K562 (cell line): ENCODE data around the gene BTBD18. TPM values are rescaled to one million over a fixed set of nuclear protein-coding genes. Genes with fewer than 3 reads are reported as not detected.

ENCODE experiments used
- AFF4 ChIP-seq: sonication (generic); formaldehyde crosslinking; IDR thresholded peaks from 2 replicates; pipeline ENCODE4 v1.8.0; 2023; ENCODE audit warnings: mild to moderate bottlenecking, missing genetic modification reagents
- CHCHD3 ChIP-seq: fragments of 250-450 bp; sonication (Bioruptor Pico); IDR thresholded peaks from 2 replicates; pipeline ENCODE4 v2.1.2; 2022; ENCODE audit warnings: mild to moderate bottlenecking
- CLOCK ChIP-seq: fragments of 250-450 bp; sonication (Bioruptor Pico); IDR thresholded peaks from 2 replicates; pipeline ENCODE4 v1.4.0; 2020; ENCODE audit warnings: mild to moderate bottlenecking, moderate library complexity, borderline replicate concordance
- FOXP1 ChIP-seq: sonication (generic); formaldehyde crosslinking; IDR thresholded peaks from 2 replicates; pipeline ENCODE4 v1.8.0; 2022; ENCODE audit warnings: mild to moderate bottlenecking, missing genetic modification reagents
- FUS ChIP-seq: fragments of 200-400 bp; formaldehyde crosslinking; optimal IDR thresholded peaks from 2 replicates; pipeline ENCODE3; 2017; ENCODE audit warnings: low read depth, low read length
- HIVEP1 ChIP-seq: fragments of 250-450 bp; sonication (Bioruptor Pico); IDR thresholded peaks from 2 replicates; pipeline ENCODE4 v1.4.0; 2020; ENCODE audit warnings: mild to moderate bottlenecking
- HOMEZ ChIP-seq: fragments of 250-450 bp; sonication (Bioruptor Pico); IDR thresholded peaks from 2 replicates; pipeline ENCODE4 v1.4.0; 2020; ENCODE audit warnings: mild to moderate bottlenecking, moderate library complexity
- KLF10 ChIP-seq: fragments of 250-450 bp; sonication (Bioruptor Pico); IDR thresholded peaks from 2 replicates; pipeline ENCODE4 v1.6.1; 2021; ENCODE audit warnings: matching md5 sums
- MTA1 ChIP-seq: fragments of 450-650 bp; IDR thresholded peaks from 2 replicates; pipeline ENCODE4 v1.6.1; 2017; ENCODE audit warnings: borderline replicate concordance
- POLR3A ChIP-seq: IDR thresholded peaks from 2 replicates; pipeline ENCODE4 v1.6.1; 2011; ENCODE audit warnings: borderline replicate concordance, mild to moderate bottlenecking, moderate library complexity; ENCODE audit not compliant: insufficient read length, insufficient read depth; ENCODE audit errors: extremely low read depth
- SMAD1 ChIP-seq: fragments of 150-350 bp; IDR thresholded peaks from 2 replicates; pipeline ENCODE4 v1.6.1; 2014; ENCODE audit warnings: low read length, low read depth; ENCODE audit not compliant: partially characterized antibody
- SMARCA4 ChIP-seq: fragments of 450-650 bp; IDR thresholded peaks from 2 replicates; pipeline ENCODE4 v1.6.1; 2016
- ZBTB26 ChIP-seq: fragments of 450-650 bp; formaldehyde crosslinking; IDR thresholded peaks from 2 replicates; pipeline ENCODE4 v1.4.0; 2022; ENCODE audit warnings: missing genetic modification characterization
- ZC3H4 ChIP-seq: sonication (generic); formaldehyde crosslinking; IDR thresholded peaks from 2 replicates; pipeline ENCODE4 v1.9.0; 2021; ENCODE audit warnings: missing genetic modification reagents, borderline replicate concordance
- ZNF263 ChIP-seq: sonication (generic); formaldehyde crosslinking; IDR thresholded peaks from 2 replicates; pipeline ENCODE4 v1.8.0; 2022; ENCODE audit warnings: mild to moderate bottlenecking, missing genetic modification reagents, borderline replicate concordance
- ZNF274 ChIP-seq: IDR thresholded peaks from 2 replicates; pipeline ENCODE4 v1.6.1; 2011; ENCODE audit warnings: low read depth, mild to moderate bottlenecking, low read length, moderate library complexity, borderline replicate concordance
- polyA plus RNA-seq, 8 experiments: library from polyadenylated mRNA; depleted of rRNA in 4 of 8; stranded (reverse) in 5 of 8; unstranded in 3 of 8; fragments of >200 nt; fragmentation: Nextera tagmentation in 2 of 8; fragmentation: Illumina TruSeq in 1 of 8; extraction: Ambion mirVana in 2 of 8; extraction: Trizol in 1 of 8; gene quantifications; 2 replicates each; pipeline versions ENCODE4 v1.2.1 to v1.2.3, GENCODE V29; 2011 to 2014; ENCODE audit warnings: inconsistent platforms in 1 of 8, missing spikeins in 1 of 8
- total RNA-seq, 7 experiments: library from RNA; depleted of rRNA in 6 of 7; stranded (reverse); fragments of >200 nt in 6 of 7; fragmentation: Illumina TruSeq in 2 of 7; extraction: Trizol in 2 of 7; gene quantifications; 2 replicates each; pipeline versions ENCODE4 v1.2.1 to v1.2.3, GENCODE V29; 2011 to 2021; ENCODE audit warnings: low replicate concordance in 1 of 7
- TF ChIP-seq, protein P1 (sequence below): sonication (generic); formaldehyde crosslinking; IDR thresholded peaks from 2 replicates; pipeline ENCODE4 v1.8.0; 2022; ENCODE audit warnings: missing genetic modification reagents, mild to moderate bottlenecking, moderate library complexity, borderline replicate concordance

BTBD18 gene
- total and polyA plus RNA-seq, 9 of the 15 experiments (the other 6 are each of a cell fraction or from before 2014, with no cell fraction given) = 0.06 TPM; not detected in 8

DNA sequence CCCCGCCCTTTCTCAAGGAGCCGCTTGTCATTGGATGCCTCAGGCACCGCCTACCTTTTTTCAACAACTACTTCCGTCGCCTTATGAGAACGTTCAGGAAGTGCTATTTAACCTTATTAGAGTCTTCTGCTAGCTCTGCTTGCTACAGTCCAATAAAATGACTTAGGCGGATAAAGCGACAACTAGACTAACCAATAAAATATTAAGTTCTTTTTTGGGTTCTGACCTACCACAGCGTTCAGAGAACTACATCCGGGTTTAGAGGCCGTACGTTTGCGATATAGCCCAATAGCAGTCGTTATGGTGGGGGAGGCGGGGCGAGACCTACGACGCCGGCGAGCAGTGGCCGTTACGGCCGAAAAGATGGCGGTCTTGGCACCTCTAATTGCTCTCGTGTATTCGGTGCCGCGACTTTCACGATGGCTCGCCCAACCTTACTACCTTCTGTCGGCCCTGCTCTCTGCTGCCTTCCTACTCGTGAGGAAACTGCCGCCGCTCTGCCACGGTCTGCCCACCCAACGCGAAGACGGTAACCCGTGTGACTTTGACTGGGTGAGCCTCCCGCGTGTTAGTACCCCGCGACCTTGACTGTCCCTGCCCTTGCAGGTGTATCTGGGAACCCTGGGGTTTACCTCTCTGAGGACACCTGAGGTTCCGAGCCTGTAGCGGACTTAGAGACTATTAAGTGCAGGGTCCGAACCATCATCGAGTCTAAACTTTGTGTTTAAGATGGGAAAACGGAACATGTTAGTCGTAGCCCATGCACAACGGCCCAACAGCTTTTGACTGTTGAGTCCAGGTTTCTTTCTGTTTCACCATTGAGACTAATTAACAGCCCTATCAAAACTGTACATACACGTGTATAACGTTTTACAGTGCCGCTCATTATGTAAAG lies 39.1 kb downstream of the BTBD18 start, which contains the start of gene TMX2 (continued):
- TF ChIP-seq, protein P1, sequence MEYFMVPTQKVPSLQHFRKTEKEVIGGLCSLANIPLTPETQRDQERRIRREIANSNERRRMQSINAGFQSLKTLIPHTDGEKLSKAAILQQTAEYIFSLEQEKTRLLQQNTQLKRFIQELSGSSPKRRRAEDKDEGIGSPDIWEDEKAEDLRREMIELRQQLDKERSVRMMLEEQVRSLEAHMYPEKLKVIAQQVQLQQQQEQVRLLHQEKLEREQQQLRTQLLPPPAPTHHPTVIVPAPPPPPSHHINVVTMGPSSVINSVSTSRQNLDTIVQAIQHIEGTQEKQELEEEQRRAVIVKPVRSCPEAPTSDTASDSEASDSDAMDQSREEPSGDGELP (CRISPR knock-in tag) = no peak
- TF ChIP-seq ZC3H4 (no peak), POLR3A (no peak), CLOCK (CRISPR knock-in tag) (no peak), HIVEP1 (CRISPR knock-in tag) (no peak), SMARCA4 (no peak), AFF4 (CRISPR knock-in tag) (no peak), MTA1 (peak; percentile 97), SMAD1 (no peak), HOMEZ (CRISPR knock-in tag) (no peak), KLF10 (CRISPR knock-in tag) (no peak), CHCHD3 (CRISPR knock-in tag) (0 out of 2 replicates have a peak, but pooled peaks have one; percentile 62), ZNF263 (CRISPR knock-in tag) (no peak), ZBTB26 (CRISPR knock-in tag) (no peak), FUS (no peak), ZNF274 (no peak), FOXP1 (no peak; the same call in 1 of the 2 replicates)
